Endothelial cell (in vitro differentiated cells): ENCODE results near the gene CMTR2. TPM values are rescaled to one million over a fixed set of nuclear protein-coding genes. Genes with fewer than 3 reads are reported as not detected.
"Not testable (repeated sequence)": the region's sequence is repeated elsewhere in the genome, so short reads cannot be mapped to it uniquely, and the experiment has no call there.

Source experiments
- DNase-seq: peaks from one replicate; pipeline ENCODE4 v3.0.0; 2021; ENCODE audit warnings: low spot score
- H3K27ac Mint-ChIP-seq: one replicate; pipeline ENCODE4 v1.8.0; 2021; ENCODE audit warnings: mixed read lengths, inconsistent platforms; ENCODE audit not compliant: unreplicated experiment
- H3K27me3 Mint-ChIP-seq: one replicate; pipeline ENCODE4 v1.8.0; 2021; ENCODE audit warnings: mild to moderate bottlenecking, moderate library complexity, mixed read lengths, inconsistent platforms; ENCODE audit not compliant: unreplicated experiment
- H3K36me3 Mint-ChIP-seq: one replicate; pipeline ENCODE4 v1.8.0; 2021; ENCODE audit warnings: mild to moderate bottlenecking, low read depth, mixed read lengths, inconsistent platforms; ENCODE audit not compliant: unreplicated experiment
- H3K4me1 Mint-ChIP-seq: one replicate; pipeline ENCODE4 v1.8.0; 2021; ENCODE audit warnings: mild to moderate bottlenecking, mixed read lengths, inconsistent platforms; ENCODE audit not compliant: unreplicated experiment
- H3K4me3 Mint-ChIP-seq: one replicate; pipeline ENCODE4 v1.8.0; 2021; ENCODE audit warnings: mild to moderate bottlenecking, mixed read lengths, inconsistent platforms; ENCODE audit not compliant: unreplicated experiment
- H3K9me3 Mint-ChIP-seq: one replicate; pipeline ENCODE4 v1.8.0; 2021; ENCODE audit warnings: mixed read lengths, inconsistent platforms; ENCODE audit not compliant: unreplicated experiment
- total RNA-seq: library from RNA; stranded (reverse); fragmentation: NEBNext Ultra II Directional; extraction: Animal tissue kit (Norgen Biotek cat#: 25700); gene quantifications from one replicate; pipeline ENCODE4 v1.2.1, GENCODE V29; 2021; ENCODE audit not compliant: unreplicated experiment
- TF ChIP-seq, protein P1 (sequence below): fragments of 200-600 bp; sonication (generic); IDR thresholded peaks from one replicate; pipeline ENCODE4 v1.5.0; 2021; ENCODE audit warnings: antibody characterized with exemption; ENCODE audit not compliant: unreplicated experiment

Gene CMTR2
- total RNA-seq, 1 donor from 2014 or later, result 26.7 TPM

DNA sequence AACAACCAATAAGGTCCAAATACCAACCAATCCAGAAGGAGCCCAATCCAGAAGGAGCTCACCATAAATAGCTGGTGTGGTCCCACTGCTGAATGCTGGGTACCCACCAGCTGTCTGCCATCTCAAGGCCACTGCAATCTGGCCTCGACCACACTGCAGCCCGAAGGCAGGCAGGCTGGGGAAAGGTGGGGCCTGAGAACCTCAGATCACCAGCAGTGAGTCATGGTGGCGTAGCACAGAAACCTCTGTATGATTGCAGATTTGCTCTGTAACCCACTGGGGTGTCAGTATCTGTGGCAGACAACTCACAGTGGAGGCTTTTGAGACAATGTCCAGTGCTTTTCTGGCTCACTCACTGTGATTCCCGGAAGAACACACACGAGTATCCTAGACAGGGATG lies 14.7 kb upstream of the CMTR2 start:
- DNase-seq, result no peak
- Mint-ChIP-seq H3K4me3 (no peak overlapping the region), H3K27ac (no peak overlapping the region), H3K36me3 (no peaks in the 10 kb centered on the region), H3K9me3 (no peaks in the 10 kb centered on the region), H3K27me3 (peaks cover 4% of the 10 kb centered on the region), H3K4me1 (peaks cover 18% of the 10 kb centered on the region)
- TF ChIP-seq, protein P1, sequence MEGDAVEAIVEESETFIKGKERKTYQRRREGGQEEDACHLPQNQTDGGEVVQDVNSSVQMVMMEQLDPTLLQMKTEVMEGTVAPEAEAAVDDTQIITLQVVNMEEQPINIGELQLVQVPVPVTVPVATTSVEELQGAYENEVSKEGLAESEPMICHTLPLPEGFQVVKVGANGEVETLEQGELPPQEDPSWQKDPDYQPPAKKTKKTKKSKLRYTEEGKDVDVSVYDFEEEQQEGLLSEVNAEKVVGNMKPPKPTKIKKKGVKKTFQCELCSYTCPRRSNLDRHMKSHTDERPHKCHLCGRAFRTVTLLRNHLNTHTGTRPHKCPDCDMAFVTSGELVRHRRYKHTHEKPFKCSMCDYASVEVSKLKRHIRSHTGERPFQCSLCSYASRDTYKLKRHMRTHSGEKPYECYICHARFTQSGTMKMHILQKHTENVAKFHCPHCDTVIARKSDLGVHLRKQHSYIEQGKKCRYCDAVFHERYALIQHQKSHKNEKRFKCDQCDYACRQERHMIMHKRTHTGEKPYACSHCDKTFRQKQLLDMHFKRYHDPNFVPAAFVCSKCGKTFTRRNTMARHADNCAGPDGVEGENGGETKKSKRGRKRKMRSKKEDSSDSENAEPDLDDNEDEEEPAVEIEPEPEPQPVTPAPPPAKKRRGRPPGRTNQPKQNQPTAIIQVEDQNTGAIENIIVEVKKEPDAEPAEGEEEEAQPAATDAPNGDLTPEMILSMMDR, result no peak

DNA sequence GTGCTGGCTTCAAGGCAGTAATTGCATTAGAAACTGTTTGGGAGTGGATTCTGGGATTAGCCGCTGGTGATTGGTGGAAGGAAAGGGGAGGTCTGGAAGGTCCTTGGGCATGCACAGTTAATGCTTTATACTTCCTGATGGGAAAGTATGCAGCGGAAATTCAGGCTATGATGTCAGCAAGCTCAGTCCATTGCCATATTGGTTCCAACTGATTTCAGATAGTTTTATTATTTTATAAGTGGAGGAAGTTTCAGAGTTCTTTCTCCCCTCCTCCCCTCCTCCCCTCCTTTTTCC lies 8.1 kb upstream of the CMTR2 start:
- TF ChIP-seq, protein P1, result no peak
- Mint-ChIP-seq H3K36me3 (no peaks in the 10 kb centered on the region), H3K27ac (no peak overlapping the region), H3K9me3 (no peaks in the 10 kb centered on the region), H3K27me3 (peaks cover 2% of the 10 kb centered on the region), H3K4me1 (peaks cover 18% of the 10 kb centered on the region), H3K4me3 (no peak overlapping the region)
- DNase-seq, result no peak

DNA sequence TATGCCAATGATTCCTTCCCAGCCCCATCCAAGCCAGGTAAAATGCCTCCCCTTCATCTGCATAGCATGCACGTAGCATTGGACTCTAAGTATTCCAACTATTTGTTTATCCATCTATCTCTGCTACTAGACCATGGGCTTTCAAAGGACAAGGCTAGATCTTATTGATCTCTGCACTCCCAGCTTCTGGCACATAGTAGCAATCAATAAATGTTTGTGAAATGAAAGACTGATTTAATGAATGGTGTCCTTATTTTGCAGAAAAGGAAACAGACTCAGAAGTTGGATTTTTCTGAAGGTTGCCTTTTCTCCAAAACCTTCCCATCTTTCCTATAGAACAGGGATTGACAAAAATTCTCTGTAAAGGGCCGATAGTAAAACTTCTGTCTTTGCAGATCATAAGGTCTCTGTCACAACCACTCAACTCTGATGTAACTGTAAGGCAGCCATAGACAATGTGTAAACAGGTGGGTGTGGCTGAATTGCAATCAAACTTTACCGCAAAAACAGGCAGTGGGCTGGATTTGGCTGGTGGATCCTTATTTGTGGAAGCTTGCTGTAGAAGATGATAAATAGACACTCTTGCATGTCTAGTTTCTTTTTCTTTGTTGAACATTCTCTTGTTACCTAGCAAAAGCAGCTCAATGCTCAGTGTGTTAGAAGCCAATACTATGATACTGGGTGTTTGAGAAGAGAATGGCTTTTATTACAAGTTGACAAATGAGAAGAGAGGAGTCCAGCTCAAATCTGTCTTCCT lies 7.6 kb upstream of the CMTR2 start:
- Mint-ChIP-seq H3K36me3 (no peaks in the 10 kb centered on the region), H3K4me3 (no peak overlapping the region), H3K27me3 (peaks cover 2% of the 10 kb centered on the region), H3K27ac (no peak overlapping the region), H3K9me3 (no peaks in the 10 kb centered on the region), H3K4me1 (peaks cover 17% of the 10 kb centered on the region)
- no peak for DNase-seq
- TF ChIP-seq, protein P1, result no peak

DNA sequence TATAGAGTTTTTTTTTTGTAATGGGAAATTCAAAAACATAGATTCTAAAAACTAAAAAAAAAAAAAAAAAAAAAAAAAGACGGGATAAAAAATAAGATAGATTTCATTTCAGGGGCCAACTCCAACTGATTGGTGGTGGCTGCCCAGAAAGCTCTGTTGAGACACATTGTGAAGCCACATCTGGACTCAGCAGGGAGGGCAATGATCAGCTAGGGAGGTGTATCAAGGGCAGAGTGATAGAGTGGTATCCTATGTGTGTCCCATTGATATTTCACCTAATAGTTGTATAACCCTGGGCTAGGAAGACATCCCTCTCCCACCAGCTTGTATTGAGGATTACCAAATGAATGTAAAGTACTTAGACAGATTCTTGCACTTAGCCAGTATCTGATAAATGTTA lies 6.7 kb upstream of the CMTR2 start:
- no peak for DNase-seq
- Mint-ChIP-seq H3K9me3 (no peaks in the 10 kb centered on the region), H3K4me1 (peaks cover 9% of the 10 kb centered on the region), H3K27ac (no peak overlapping the region), H3K27me3 (peaks cover 2% of the 10 kb centered on the region), H3K36me3 (no peaks in the 10 kb centered on the region), H3K4me3 (no peak overlapping the region)
- TF ChIP-seq, protein P1, result no peak

DNA sequence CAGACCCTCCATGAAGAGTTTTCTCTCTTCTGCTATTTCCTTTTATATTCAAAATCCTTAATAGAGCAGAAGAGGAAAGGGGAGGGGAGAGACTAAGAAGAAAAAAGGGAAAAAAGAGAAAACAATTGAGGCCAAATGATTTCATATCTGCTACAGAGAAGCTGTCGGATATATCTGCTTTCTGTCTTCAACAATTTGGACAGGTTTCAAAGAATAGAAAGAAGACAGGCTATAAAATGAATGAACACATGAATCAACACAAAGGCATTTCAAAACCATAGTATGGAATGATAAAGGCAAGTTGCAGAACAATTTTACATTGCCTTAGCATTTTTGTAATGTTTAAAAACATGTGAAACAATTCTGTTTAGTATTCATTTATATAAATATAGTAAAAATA lies 4.7 kb upstream of the CMTR2 start:
- no peaks in the 10 kb centered on the region for H3K36me3 Mint-ChIP-seq
- no peak overlapping the region for H3K4me3 Mint-ChIP-seq
- H3K9me3 Mint-ChIP-seq, result no peaks in the 10 kb centered on the region
- TF ChIP-seq, protein P1, result no peak
- H3K4me1 Mint-ChIP-seq, result no peaks in the 10 kb centered on the region
- DNase-seq, result no peak
- peaks cover 2% of the 10 kb centered on the region for H3K27me3 Mint-ChIP-seq
- no peak overlapping the region for H3K27ac Mint-ChIP-seq

DNA sequence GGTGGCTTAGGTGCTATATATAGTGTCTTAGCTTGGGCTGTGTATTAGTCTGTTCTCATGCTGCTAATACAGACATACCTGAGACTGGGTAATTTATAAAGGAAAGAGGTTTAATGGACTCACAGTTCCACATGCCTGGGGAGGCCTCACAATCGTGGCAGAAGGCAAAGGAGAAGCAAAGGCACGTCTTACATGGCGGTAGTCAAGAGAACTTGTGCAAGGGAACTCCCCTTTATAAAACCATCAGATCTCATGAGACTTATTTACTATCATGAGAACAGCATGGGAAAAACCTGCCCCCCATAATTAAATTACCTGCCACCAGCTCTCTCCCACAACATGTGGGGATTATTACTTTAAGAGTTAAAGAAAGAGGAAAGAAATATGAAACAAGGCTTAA lies 2.9 kb upstream of the CMTR2 start:
- H3K36me3 Mint-ChIP-seq, H3K9me3 Mint-ChIP-seq, H3K27ac Mint-ChIP-seq, H3K27me3 Mint-ChIP-seq, DNase-seq, H3K4me3 Mint-ChIP-seq, H3K4me1 Mint-ChIP-seq: not testable (repeated sequence)
